Midbrain (tissue), 1 donor: ENCODE results near the gene TLR1.
"Not testable (repeated sequence)": the region's sequence is repeated elsewhere in the genome, so short reads cannot be mapped to it uniquely, and the experiment has no call there.

Experiments used
- DNase-seq: peaks from one replicate; lab custom pipeline; 2025; lab: John Stamatoyannopoulos, UW

TLR1 gene

GRCh38 chr4:38804654-38805295, at the start of gene TLR1:
TSS of gene TLR1 (minus strand) at chr4:38804791. CDS start at chr4:38798831, 5,960 bp downstream.
- peak; percentile 53 for DNase-seq

GRCh38 chr4:38846015-38846414, 41.4 kb upstream of the TLR1 start:
- DNase-seq, result no peak

GRCh38 chr4:38842994-38843393, 38.4 kb upstream of the TLR1 start:
- no peak for DNase-seq

GRCh38 chr4:38837849-38838248, 33.3 kb upstream of the TLR1 start:
- no peak for DNase-seq

GRCh38 chr4:38837334-38837733, 32.7 kb upstream of the TLR1 start:
- DNase-seq, result no peak

GRCh38 chr4:38834570-38834969, 30.0 kb upstream of the TLR1 start:
- DNase-seq, result no peak

- no peak for DNase-seq
These were observed 28.3 kb upstream of the TLR1 start for GRCh38 chr4:38832624-38833528.

GRCh38 chr4:38832206-38832605, 27.6 kb upstream of the TLR1 start:
- no peak for DNase-seq

- DNase-seq, result no peak
These were observed 27.1 kb upstream of the TLR1 start for GRCh38 chr4:38831653-38832052.

- DNase-seq, result no peak
These were observed 24.6 kb upstream of the TLR1 start for GRCh38 chr4:38829237-38829636.

GRCh38 chr4:38823766-38824165, 19.2 kb upstream of the TLR1 start:
- DNase-seq, result no peak

- DNase-seq, result no peak
These were observed 18.2 kb upstream of the TLR1 start for GRCh38 chr4:38822748-38823303.

GRCh38 chr4:38821739-38822138, 17.1 kb upstream of the TLR1 start:
- no peak for DNase-seq

GRCh38 chr4:38820329-38821061, 15.9 kb upstream of the TLR1 start:
- no peak for DNase-seq

GRCh38 chr4:38819569-38819968, 15.0 kb upstream of the TLR1 start:
- no peak for DNase-seq

GRCh38 chr4:38818441-38818976, 13.9 kb upstream of the TLR1 start:
- DNase-seq, result no peak

- DNase-seq, result peak; percentile 5
These were observed 11.5 kb upstream of the TLR1 start for GRCh38 chr4:38815885-38816782.

- no peak for DNase-seq
These were observed 9.8 kb upstream of the TLR1 start for GRCh38 chr4:38814386-38814785.

GRCh38 chr4:38811297-38811696, 6.7 kb upstream of the TLR1 start:
- DNase-seq, result no peak

- not testable (repeated sequence) for DNase-seq
These were observed 2.9 kb upstream of the TLR1 start for GRCh38 chr4:38807462-38807861.

GRCh38 chr4:38806251-38806650, 1.7 kb upstream of the TLR1 start:
- not testable (repeated sequence) for DNase-seq
